GM12892 (cell line): ENCODE data around the gene NRXN3.

Experiments used
- POLR2A ChIP-seq: IDR thresholded peaks from 2 replicates; pipeline ENCODE4 v1.6.1; 2011; ENCODE audit warnings: low read depth, low read length, control low read depth
- POLR2AphosphoS5 ChIP-seq: IDR thresholded peaks from 2 replicates; pipeline ENCODE4 v1.6.1; 2011; ENCODE audit warnings: low read depth, low read length, control low read depth
- TAF1 ChIP-seq: IDR thresholded peaks from 2 replicates; pipeline ENCODE4 v1.6.1; 2011; ENCODE audit warnings: low read depth, mild to moderate bottlenecking, control low read depth, low read length, borderline replicate concordance

- TF ChIP-seq POLR2AphosphoS5 (no peak), POLR2A (no peak), TAF1 (no peak)
These were observed 1358.7 kb downstream of the NRXN3 start for GRCh38 chr14:79528828-79529416.
